Endothelial cell of hepatic sinusoid (primary cell): ENCODE results near the gene CD209.
"Not testable (repeated sequence)": the region's sequence is repeated elsewhere in the genome, so short reads cannot be mapped to it uniquely, and the experiment has no call there.

Experiments used
- in situ Hi-C: cut with HindIII; loops from 2 replicates; pipeline ENCODE4 v1.10.0; 2017; ENCODE audit warnings: low sequenced_read_pairs

Gene CD209

DNA sequence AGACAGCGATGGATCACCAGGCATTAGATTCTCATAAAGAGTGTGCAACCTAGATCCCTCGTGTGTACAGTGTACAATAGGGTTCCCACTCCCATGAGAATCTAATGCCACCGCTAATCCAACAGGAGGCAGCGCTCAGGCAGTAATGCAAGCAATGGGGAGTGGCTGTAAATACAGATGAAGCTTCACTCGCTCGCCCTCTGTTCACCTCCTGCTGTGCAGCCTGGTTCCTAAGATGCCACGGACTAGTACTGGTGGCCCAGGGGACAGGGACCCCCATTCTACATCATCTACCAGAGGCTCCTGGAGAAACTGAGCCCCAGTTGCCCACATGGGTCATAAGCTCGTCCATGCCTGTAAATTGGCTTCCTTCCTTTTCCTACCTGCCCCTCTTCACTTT is 23.7 kb upstream of the CD209 start:
- in situ Hi-C loops: no loop called here

DNA sequence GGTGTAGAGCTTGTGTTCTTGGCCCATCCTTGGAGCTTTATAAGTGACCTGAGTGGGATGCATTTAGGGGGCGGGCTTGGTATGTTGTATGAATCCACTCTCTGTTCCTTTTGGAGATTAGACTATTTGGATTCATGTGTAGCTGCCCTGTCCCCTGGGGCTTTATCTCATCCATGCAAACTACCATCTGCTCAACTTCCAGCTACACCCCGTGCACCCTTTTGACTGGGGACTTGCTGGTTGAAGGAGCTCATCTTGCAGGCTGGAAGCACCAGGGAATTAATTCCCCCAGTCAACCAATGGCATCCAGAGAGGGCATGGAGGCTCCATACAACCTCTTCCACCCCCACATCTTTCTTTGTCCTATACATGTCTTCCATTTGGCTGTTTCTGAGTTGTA is 21.8 kb upstream of the CD209 start:
- in situ Hi-C loops: no loop called here

DNA sequence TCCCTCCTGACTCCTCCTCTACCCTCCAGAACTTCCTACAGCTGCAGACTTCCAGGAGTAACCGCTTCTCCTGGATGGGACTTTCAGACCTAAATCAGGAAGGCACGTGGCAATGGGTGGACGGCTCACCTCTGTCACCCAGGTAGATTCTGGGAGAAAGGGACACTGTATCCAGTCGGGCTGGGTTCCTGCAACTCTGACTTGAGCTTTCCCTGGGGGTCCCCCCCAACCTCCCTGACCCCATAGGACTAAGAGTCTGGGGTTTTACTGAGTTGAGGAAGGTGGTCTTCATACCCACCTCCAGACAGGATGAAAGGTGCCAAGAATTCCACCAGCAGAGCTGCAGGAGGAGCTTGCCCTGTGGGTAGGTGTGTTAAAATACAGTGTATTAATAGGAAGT is 20.2 kb upstream of the CD209 start:
- in situ Hi-C loops: no loop called here

DNA sequence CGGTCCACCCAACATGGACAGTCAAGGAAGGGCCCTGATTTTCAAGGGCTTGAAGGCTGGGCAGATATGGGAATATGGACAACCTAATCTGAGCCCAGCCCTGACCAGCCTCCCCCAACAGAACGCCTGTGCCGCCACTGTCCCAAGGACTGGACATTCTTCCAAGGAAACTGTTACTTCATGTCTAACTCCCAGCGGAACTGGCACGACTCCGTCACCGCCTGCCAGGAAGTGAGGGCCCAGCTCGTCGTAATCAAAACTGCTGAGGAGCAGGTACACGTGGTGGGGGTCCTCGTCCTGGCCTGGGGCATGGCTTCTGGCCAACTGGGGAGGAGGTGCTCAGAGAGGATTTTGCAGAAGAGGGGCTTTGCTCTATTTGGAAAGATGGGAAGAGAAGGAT is 19.2 kb upstream of the CD209 start:
- in situ Hi-C loops: no loop called here

- in situ Hi-C loops: not testable (repeated sequence)
Measured at GRCh38 chr19:7765043-7765442, 17.7 kb upstream of the CD209 start.

DNA sequence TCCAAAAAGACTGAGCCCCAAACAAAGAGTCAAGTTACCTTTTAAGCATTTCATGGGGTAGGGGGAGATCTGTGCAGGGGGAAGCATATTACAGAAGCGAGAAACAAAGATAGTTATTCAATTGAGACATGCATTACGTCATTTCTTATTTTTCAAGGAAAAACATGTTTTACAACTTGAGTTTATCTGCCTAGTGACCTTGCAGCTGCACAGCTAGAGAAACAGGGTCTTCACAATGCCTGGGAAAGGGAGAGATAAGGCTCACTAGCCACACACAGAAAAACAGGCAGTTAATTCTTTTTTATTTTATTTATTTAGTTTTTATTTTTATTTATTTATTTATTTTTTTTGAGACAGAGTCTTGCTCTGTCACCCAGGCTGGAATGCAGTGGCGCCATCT is 16.8 kb upstream of the CD209 start:
- in situ Hi-C loops: not testable (repeated sequence)

- in situ Hi-C loops: no loop called here
Measured at GRCh38 chr19:7763696-7764095, 16.4 kb upstream of the CD209 start.

DNA sequence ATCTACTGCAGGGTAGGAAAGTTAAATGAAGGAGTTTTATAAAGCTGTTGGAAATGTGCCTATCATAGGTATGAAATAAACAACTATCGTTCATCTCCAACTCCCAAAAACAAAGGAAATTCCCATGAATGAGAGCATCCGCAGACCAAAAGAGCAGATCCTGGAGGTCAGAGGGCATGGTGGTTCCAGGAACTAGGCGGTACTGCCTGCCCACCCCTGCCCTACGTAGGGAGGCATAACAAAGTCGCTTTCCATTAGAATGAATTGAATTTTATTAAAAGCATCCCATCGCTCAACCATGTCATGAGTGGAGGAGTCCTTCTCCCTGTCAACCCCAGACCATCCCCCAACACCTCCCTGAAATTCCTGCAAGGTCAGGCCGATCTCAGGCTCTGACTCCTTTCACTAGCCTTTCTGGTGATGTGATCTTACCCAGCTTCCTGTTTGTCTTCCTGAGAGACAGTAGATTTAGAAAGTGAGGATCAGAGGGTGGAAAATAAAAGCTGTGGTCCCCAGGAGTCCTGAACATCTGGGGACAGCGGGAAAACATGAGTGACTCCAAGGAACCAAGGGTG is 15.5 kb upstream of the CD209 start, which contains the start of gene CLEC4M:
TSS of gene CLEC4M (plus strand) at position 525 of the 575 bp plus-strand sequence. CDS start at position 549, 24 bp downstream.
- in situ Hi-C loops: no loop called here

DNA sequence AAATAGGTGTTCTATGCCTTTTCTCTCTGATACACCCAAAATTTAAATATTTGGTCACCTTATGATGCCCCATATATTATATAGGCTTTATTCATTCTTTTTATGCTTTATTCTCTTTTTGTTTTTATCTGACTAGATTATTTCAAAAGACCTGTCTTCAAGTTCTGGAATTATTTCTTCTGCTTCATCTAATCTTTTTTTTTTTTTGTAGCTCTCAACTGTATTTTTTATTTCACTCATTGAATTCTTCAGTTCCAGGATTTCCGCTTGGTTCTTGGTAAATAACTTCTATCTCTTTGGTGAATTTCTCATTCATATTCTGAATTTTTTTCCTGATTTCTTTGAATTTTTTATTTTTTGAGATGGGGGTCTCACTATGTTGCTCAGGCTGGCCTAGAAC is 11.8 kb upstream of the CD209 start:
- in situ Hi-C loops: no loop called here

DNA sequence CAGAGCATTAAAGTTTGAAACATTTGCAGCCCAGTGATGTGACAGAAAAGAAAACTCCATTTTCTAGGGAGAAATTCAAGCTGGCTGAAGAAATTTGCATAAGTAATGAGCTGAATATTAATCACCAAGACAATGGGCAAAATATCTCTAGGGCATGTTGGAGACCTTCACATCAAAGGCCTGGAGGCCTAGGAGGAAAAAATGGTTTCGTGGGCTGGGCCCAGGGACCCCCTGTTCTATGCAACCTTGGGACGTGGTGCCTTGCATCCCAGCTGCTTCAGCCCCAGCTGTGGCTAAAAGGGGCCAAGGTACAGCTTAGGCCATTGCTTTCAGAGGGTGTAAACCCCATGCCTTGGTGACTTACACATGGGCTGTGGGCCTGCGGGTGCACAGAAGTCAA is 10.0 kb upstream of the CD209 start:
- in situ Hi-C loops: no loop called here

- in situ Hi-C loops: no loop called here
Measured at GRCh38 chr19:7756258-7756657, 8.9 kb upstream of the CD209 start.

- in situ Hi-C loops: no loop called here
Measured at GRCh38 chr19:7751157-7751783, 3.9 kb upstream of the CD209 start.

GRCh38 chr19:7748756-7749155 is 1.4 kb upstream of the CD209 start:
- in situ Hi-C loops: no loop called here

- in situ Hi-C loops: no loop called here
Measured at GRCh38 chr19:7748171-7748570, 837 bp upstream of the CD209 start.

GRCh38 chr19:7746306-7746705 is 1.0 kb downstream of the CD209 start:
- in situ Hi-C loops: not testable (repeated sequence)

GRCh38 chr19:7744871-7745650 is 2.3 kb downstream of the CD209 start:
- in situ Hi-C loops: no loop called here

DNA sequence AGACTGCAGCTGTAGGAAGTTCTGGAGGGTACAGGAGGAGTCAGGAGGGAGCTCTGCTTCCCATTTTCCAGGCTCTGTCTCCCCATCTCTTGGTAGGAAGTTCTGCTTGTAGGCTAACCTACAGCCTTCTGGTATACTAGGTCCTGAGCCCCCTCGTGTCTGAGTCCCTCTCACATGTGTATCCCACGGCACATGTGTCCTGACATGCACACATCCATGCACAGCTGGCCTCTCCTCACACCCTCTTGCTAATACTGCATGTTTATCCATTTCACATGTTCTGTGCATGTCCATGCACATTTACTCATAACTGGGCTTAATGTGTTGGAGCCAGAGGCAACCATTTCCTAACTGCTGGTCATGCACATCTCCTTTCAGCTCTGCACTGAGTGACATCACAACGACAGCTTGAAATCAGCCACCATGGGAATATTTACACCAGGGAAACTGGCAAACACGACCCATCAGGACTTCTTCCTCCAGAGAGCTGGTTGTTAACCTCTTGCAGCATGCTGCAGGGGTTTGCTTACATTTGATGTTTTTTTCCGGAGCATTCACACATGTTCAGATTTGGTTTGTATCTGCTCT is 3.0 kb downstream of the CD209 start:
- in situ Hi-C loops: no loop called here

DNA sequence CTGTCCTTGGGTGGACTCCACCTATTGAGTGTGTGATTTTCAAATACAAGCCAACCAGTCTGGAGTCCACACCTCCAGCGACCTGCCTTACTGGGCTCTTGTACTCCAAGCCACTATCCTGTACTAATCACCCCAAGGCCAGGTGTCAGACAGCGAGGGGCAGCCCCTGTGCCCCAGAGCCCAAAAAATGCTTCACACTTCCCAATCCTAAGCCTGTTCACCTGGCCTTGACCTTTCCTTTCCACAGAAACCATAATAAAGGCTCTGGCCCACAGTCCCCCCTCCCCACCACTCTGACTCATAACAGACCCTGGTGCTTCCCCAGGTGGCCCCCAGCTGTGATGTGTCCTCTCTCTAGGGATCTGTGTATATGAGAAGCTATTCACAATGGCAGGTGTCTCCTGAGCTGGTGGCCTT is 3.9 kb downstream of the CD209 start:
- in situ Hi-C loops: no loop called here

- in situ Hi-C loops: no loop called here
Measured at GRCh38 chr19:7742991-7743390, 4.3 kb downstream of the CD209 start.

- in situ Hi-C loops: no loop called here
Measured at GRCh38 chr19:7742575-7742974, 4.8 kb downstream of the CD209 start.

DNA sequence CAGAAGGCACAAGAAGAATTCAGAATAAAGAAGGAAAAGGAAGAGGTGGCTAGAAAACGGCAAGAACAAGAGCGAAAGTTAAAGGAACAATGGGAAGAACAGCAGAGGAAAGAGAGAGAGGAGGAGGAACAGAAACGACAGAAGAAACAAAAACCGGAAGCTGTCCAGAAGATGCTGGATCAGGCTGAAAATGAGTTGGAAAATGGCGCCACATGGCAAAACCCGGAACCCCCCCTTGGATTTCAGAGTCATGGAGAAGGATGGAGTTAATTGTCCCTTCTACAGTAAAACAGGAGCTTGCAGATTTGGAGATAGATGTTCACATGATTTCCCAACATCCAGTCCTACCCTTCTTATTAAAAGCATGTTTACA is 6.7 kb downstream of the CD209 start:
- in situ Hi-C loops: no loop called here
